HS-27A (cell line): ENCODE measurements around the gene GTPBP2.
"Not testable (repeated sequence)": the region's sequence is repeated elsewhere in the genome, so short reads cannot be mapped to it uniquely, and the experiment has no call there.

Source experiments
- DNase-seq: peaks from one replicate; pipeline ENCODE4 v3.0.0-alpha.2; 2012; ENCODE audit warnings: low read depth, missing footprints

GTPBP2 gene

GRCh38 chr6:43629104-43629504 lies at the start of gene GTPBP2:
GTPBP2 (minus strand) TSS chr6:43629264; CDS start chr6:43629162, 102 bp downstream.
- DNase-seq: peak; percentile 97

- no peak for DNase-seq
These were observed 49.3 kb upstream of the GTPBP2 start for GRCh38 chr6:43678341-43678740.

- no peak for DNase-seq
These were observed 48.7 kb upstream of the GTPBP2 start for GRCh38 chr6:43677759-43678158.

- DNase-seq: no peak
These were observed 48.0 kb upstream of the GTPBP2 start for GRCh38 chr6:43676962-43677606.

- DNase-seq: no peak
These were observed 45.9 kb upstream of the GTPBP2 start for GRCh38 chr6:43674921-43675320.

GRCh38 chr6:43674291-43674690 lies 45.2 kb upstream of the GTPBP2 start:
- no peak for DNase-seq

- no peak for DNase-seq
These were observed 44.5 kb upstream of the GTPBP2 start for GRCh38 chr6:43673444-43674084.

GRCh38 chr6:43671801-43672690 lies 43.0 kb upstream of the GTPBP2 start:
- no peak for DNase-seq

GRCh38 chr6:43671011-43671800 lies 42.1 kb upstream of the GTPBP2 start:
- no peak for DNase-seq

- no peak for DNase-seq
These were observed 41.5 kb upstream of the GTPBP2 start for GRCh38 chr6:43670623-43670986.

GRCh38 chr6:43669922-43670622 lies 41.0 kb upstream of the GTPBP2 start:
- no peak for DNase-seq

GRCh38 chr6:43669050-43669921 lies 40.2 kb upstream of the GTPBP2 start:
- no peak for DNase-seq

- no peak for DNase-seq
These were observed 39.3 kb upstream of the GTPBP2 start for GRCh38 chr6:43668151-43669028.

- peak; percentile 42 for DNase-seq
These were observed 38.4 kb upstream of the GTPBP2 start for GRCh38 chr6:43667245-43668150.

- no peak for DNase-seq
These were observed 37.3 kb upstream of the GTPBP2 start for GRCh38 chr6:43666196-43666920.

- DNase-seq: peak; percentile 62
These were observed 36.3 kb upstream of the GTPBP2 start for GRCh38 chr6:43665376-43665775.

- not testable (repeated sequence) for DNase-seq
These were observed 33.9 kb upstream of the GTPBP2 start for GRCh38 chr6:43662948-43663347.

- DNase-seq: no peak
These were observed 29.1 kb upstream of the GTPBP2 start for GRCh38 chr6:43658161-43658560.
